OCI-LY1 (cell line): ENCODE measurements around the gene ASPSCR1.

ENCODE experiments used
- CTCF ChIP-seq: fragments of 200-600 bp; sonication (generic), shearing (Covaris generic); IDR thresholded peaks from 2 replicates; pipeline ENCODE4 v1.5.1; 2017; ENCODE audit warnings: mild to moderate bottlenecking, antibody characterized with exemption, low read length, moderate library complexity, mixed read lengths
- EZH2 ChIP-seq: fragments of 200-600 bp; sonication (generic), shearing (Covaris generic); IDR thresholded peaks from 2 replicates; pipeline ENCODE4 v1.8.0; 2017; ENCODE audit warnings: borderline replicate concordance, mixed run types, mild to moderate bottlenecking, antibody characterized with exemption, low read length, moderate library complexity, mixed read lengths

- TF ChIP-seq CTCF (no peak), EZH2 (no peak)
Measured at GRCh38 chr17:81954131-81955057, 23.0 kb upstream of the ASPSCR1 start.
